Stimulated activated naive CD8-positive, alpha-beta T cell treated with anti-CD3 and anti-CD28 coated beads, Interleukin-15, amount 100 ng/mL, for 72 hours (primary cell): ENCODE results near the gene HS3ST2.

ENCODE experiments used
- ATAC-seq: fragments of 150-1000 bp; cut with Tn5 transposase; 2 replicates; pipeline ENCODE4 v1.10.0; 2021; ENCODE audit warnings: mild to moderate bottlenecking, moderate library complexity
- DNase-seq, 2 donors: peaks; one replicate each; pipeline ENCODE4 v3.0.0; 2021 to 2022
- H3K27ac Mint-ChIP-seq, 2 donors: one replicate each; pipeline ENCODE4 v1.8.0; 2022; ENCODE audit warnings: mild to moderate bottlenecking in 2 of 2, mixed read lengths in 2 of 2, moderate library complexity in 2 of 2
- H3K27me3 Mint-ChIP-seq: one replicate; pipeline ENCODE4 v1.8.0; 2022; ENCODE audit warnings: mixed read lengths
- H3K4me1 Mint-ChIP-seq: one replicate; pipeline ENCODE4 v1.8.0; 2022; ENCODE audit warnings: mild to moderate bottlenecking, mixed read lengths
- H3K4me3 Mint-ChIP-seq, 2 donors: one replicate each; pipeline ENCODE4 v1.8.0; 2022; ENCODE audit warnings: mild to moderate bottlenecking in 2 of 2, mixed read lengths in 2 of 2, moderate library complexity in 1 of 2
- H3K9me3 Mint-ChIP-seq, 2 donors: one replicate each; pipeline ENCODE4 v1.8.0; 2022; ENCODE audit warnings: mixed read lengths in 2 of 2

HS3ST2 gene

GRCh38 chr16:22844416-22844815 is 30.5 kb downstream of the HS3ST2 start:
- Mint-ChIP-seq H3K4me3 (no peak overlapping the region), H3K4me1 (peaks cover 6% of the 10 kb centered on the region), H3K9me3 (no peaks in the 10 kb centered on the region), H3K27me3 (peaks cover 43% of the 10 kb centered on the region), H3K27ac (no peak overlapping the region)
- DNase-seq (no peak), ATAC-seq (no peak)

GRCh38 chr16:22847100-22847499 is 33.1 kb downstream of the HS3ST2 start:
- DNase-seq = no peak
- no peak overlapping the region for H3K4me3 Mint-ChIP-seq
- H3K4me1 Mint-ChIP-seq = peaks cover 6% of the 10 kb centered on the region
- H3K9me3 Mint-ChIP-seq = no peaks in the 10 kb centered on the region
- H3K27me3 Mint-ChIP-seq = peaks cover 44% of the 10 kb centered on the region
- ATAC-seq = no peak
- no peak overlapping the region for H3K27ac Mint-ChIP-seq

- no peak for ATAC-seq
- DNase-seq = no peak
- no peaks in the 10 kb centered on the region for H3K9me3 Mint-ChIP-seq
- H3K27me3 Mint-ChIP-seq = peaks cover 44% of the 10 kb centered on the region
- H3K4me3 Mint-ChIP-seq = no peak overlapping the region
- H3K27ac Mint-ChIP-seq = no peak overlapping the region
- H3K4me1 Mint-ChIP-seq = peaks cover 6% of the 10 kb centered on the region
These were observed 33.7 kb downstream of the HS3ST2 start for GRCh38 chr16:22847690-22848089.

- H3K9me3 Mint-ChIP-seq = no peaks in the 10 kb centered on the region
- peaks cover 37% of the 10 kb centered on the region for H3K27me3 Mint-ChIP-seq
- H3K4me1 Mint-ChIP-seq = peaks cover 6% of the 10 kb centered on the region
- H3K4me3 Mint-ChIP-seq = no peak overlapping the region
- no peak overlapping the region for H3K27ac Mint-ChIP-seq
- DNase-seq (no peak), ATAC-seq (no peak)
These were observed 34.5 kb downstream of the HS3ST2 start for GRCh38 chr16:22848451-22848850.

GRCh38 chr16:22849517-22849916 is 35.6 kb downstream of the HS3ST2 start:
- no peaks in the 10 kb centered on the region for H3K9me3 Mint-ChIP-seq
- H3K4me1 Mint-ChIP-seq = peaks cover 3% of the 10 kb centered on the region
- no peak overlapping the region for H3K4me3 Mint-ChIP-seq
- H3K27me3 Mint-ChIP-seq = peaks cover 27% of the 10 kb centered on the region
- no peak overlapping the region for H3K27ac Mint-ChIP-seq
- DNase-seq = no peak
- ATAC-seq = no peak

GRCh38 chr16:22855231-22855630 is 41.3 kb downstream of the HS3ST2 start:
- ATAC-seq (no peak), DNase-seq (no peak)
- Mint-ChIP-seq H3K9me3 (no peaks in the 10 kb centered on the region), H3K27me3 (peaks cover 18% of the 10 kb centered on the region), H3K27ac (no peak overlapping the region), H3K4me3 (no peak overlapping the region), H3K4me1 (no peaks in the 10 kb centered on the region)

- H3K4me3 Mint-ChIP-seq = no peak overlapping the region
- H3K9me3 Mint-ChIP-seq = no peaks in the 10 kb centered on the region
- no peaks in the 10 kb centered on the region for H3K4me1 Mint-ChIP-seq
- no peak overlapping the region for H3K27ac Mint-ChIP-seq
- no peak for DNase-seq
- ATAC-seq = no peak
- peaks cover 24% of the 10 kb centered on the region for H3K27me3 Mint-ChIP-seq
These were observed 43.5 kb downstream of the HS3ST2 start for GRCh38 chr16:22857296-22858025.

GRCh38 chr16:22859925-22860324 is 46.0 kb downstream of the HS3ST2 start:
- ATAC-seq (no peak), DNase-seq (no peak)
- Mint-ChIP-seq H3K4me1 (no peaks in the 10 kb centered on the region), H3K4me3 (no peak overlapping the region), H3K27ac (no peak overlapping the region), H3K27me3 (peaks cover 46% of the 10 kb centered on the region), H3K9me3 (no peaks in the 10 kb centered on the region)

- ATAC-seq = no peak
- Mint-ChIP-seq H3K4me3 (no peak overlapping the region), H3K27ac (no peak overlapping the region), H3K9me3 (no peaks in the 10 kb centered on the region), H3K27me3 (peaks cover 38% of the 10 kb centered on the region), H3K4me1 (no peaks in the 10 kb centered on the region)
- no peak for DNase-seq
These were observed 47.6 kb downstream of the HS3ST2 start for GRCh38 chr16:22861580-22861979.

GRCh38 chr16:22862046-22862445 is 48.1 kb downstream of the HS3ST2 start:
- no peak overlapping the region for H3K4me3 Mint-ChIP-seq
- DNase-seq = no peak
- H3K4me1 Mint-ChIP-seq = no peaks in the 10 kb centered on the region
- ATAC-seq = no peak
- no peaks in the 10 kb centered on the region for H3K9me3 Mint-ChIP-seq
- peaks cover 38% of the 10 kb centered on the region for H3K27me3 Mint-ChIP-seq
- no peak overlapping the region for H3K27ac Mint-ChIP-seq

- no peak overlapping the region for H3K4me3 Mint-ChIP-seq
- H3K4me1 Mint-ChIP-seq = no peaks in the 10 kb centered on the region
- H3K27ac Mint-ChIP-seq = no peak overlapping the region
- no peaks in the 10 kb centered on the region for H3K9me3 Mint-ChIP-seq
- H3K27me3 Mint-ChIP-seq = peaks cover 32% of the 10 kb centered on the region
- no peak for DNase-seq
- ATAC-seq = no peak
These were observed 50.4 kb downstream of the HS3ST2 start for GRCh38 chr16:22864375-22864774.

GRCh38 chr16:22868593-22869224 is 54.7 kb downstream of the HS3ST2 start:
- no peak overlapping the region for H3K27ac Mint-ChIP-seq
- H3K9me3 Mint-ChIP-seq = no peaks in the 10 kb centered on the region
- H3K27me3 Mint-ChIP-seq = peaks cover 10% of the 10 kb centered on the region
- ATAC-seq (no peak), DNase-seq (no peak)
- no peaks in the 10 kb centered on the region for H3K4me1 Mint-ChIP-seq
- H3K4me3 Mint-ChIP-seq = no peak overlapping the region

GRCh38 chr16:22871861-22872260 is 57.9 kb downstream of the HS3ST2 start:
- H3K4me3 Mint-ChIP-seq = no peak overlapping the region
- ATAC-seq (no peak), DNase-seq (no peak)
- no peaks in the 10 kb centered on the region for H3K9me3 Mint-ChIP-seq
- no peak overlapping the region for H3K27ac Mint-ChIP-seq
- H3K27me3 Mint-ChIP-seq = no peaks in the 10 kb centered on the region
- H3K4me1 Mint-ChIP-seq = no peaks in the 10 kb centered on the region

- Mint-ChIP-seq H3K27me3 (peaks cover 14% of the 10 kb centered on the region), H3K9me3 (no peaks in the 10 kb centered on the region), H3K4me1 (no peaks in the 10 kb centered on the region), H3K27ac (no peak overlapping the region), H3K4me3 (no peak overlapping the region)
- ATAC-seq = no peak
- DNase-seq = no peak
These were observed 60.4 kb downstream of the HS3ST2 start for GRCh38 chr16:22874394-22874793.

- H3K4me1 Mint-ChIP-seq = no peaks in the 10 kb centered on the region
- DNase-seq = no peak
- ATAC-seq = no peak
- H3K27ac Mint-ChIP-seq = no peak overlapping the region
- peaks cover 14% of the 10 kb centered on the region for H3K27me3 Mint-ChIP-seq
- H3K9me3 Mint-ChIP-seq = no peaks in the 10 kb centered on the region
- H3K4me3 Mint-ChIP-seq = no peak overlapping the region
These were observed 65.0 kb downstream of the HS3ST2 start for GRCh38 chr16:22878955-22879354.

- no peak overlapping the region for H3K27ac Mint-ChIP-seq
- H3K9me3 Mint-ChIP-seq = no peaks in the 10 kb centered on the region
- no peak overlapping the region for H3K4me3 Mint-ChIP-seq
- DNase-seq = no peak
- no peaks in the 10 kb centered on the region for H3K4me1 Mint-ChIP-seq
- H3K27me3 Mint-ChIP-seq = peaks cover 14% of the 10 kb centered on the region
- ATAC-seq = no peak
These were observed 65.5 kb downstream of the HS3ST2 start for GRCh38 chr16:22879466-22879865.

GRCh38 chr16:22882981-22883380 is 69.0 kb downstream of the HS3ST2 start:
- no peak overlapping the region for H3K4me3 Mint-ChIP-seq
- H3K9me3 Mint-ChIP-seq = no peaks in the 10 kb centered on the region
- no peaks in the 10 kb centered on the region for H3K4me1 Mint-ChIP-seq
- H3K27me3 Mint-ChIP-seq = peaks cover 24% of the 10 kb centered on the region
- DNase-seq = no peak
- no peak overlapping the region for H3K27ac Mint-ChIP-seq
- no peak for ATAC-seq
